D721Med (cell line): ENCODE results near the gene PGBD2.
A peak's percentile ranks its signal among the peaks of the same experiment; 100 is the strongest.

Experiments used
- DNase-seq: peaks from one replicate; pipeline ENCODE4 v3.0.0; 2011; ENCODE audit warnings: low spot score; ENCODE audit not compliant: insufficient read length
- FAIRE-seq: peaks from 2 replicates; lab custom pipeline; 2011; peaks lifted over from hg19 to GRCh38; lab: Jason Lieb, UNC
- TF ChIP-seq, protein P1 (sequence below): IDR thresholded peaks from 2 replicates; pipeline ENCODE4 v1.5.1; 2012; ENCODE audit warnings: mild to moderate bottlenecking, control low read depth; ENCODE audit not compliant: insufficient read depth; ENCODE audit errors: missing control alignments

Gene PGBD2

DNA sequence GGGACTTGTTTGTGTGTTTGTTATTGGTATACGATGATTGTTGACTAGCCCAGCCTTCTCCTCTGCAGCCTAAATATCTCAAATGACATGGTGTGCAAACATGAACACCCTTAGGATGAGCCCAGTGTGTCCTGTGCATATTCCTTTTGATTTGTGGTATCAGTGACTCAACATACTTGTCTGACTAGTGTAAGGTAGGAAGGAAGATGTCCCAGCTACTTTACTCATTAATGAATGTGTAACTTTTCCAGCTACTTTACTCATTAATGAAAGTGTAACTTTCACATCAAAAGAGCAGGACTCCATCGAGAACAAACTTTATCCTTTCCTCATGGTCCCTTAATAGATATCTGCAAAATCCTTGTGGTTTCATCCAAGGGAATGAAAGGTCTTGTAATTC is 44.4 kb upstream of the PGBD2 start:
- TF ChIP-seq, protein P1, sequence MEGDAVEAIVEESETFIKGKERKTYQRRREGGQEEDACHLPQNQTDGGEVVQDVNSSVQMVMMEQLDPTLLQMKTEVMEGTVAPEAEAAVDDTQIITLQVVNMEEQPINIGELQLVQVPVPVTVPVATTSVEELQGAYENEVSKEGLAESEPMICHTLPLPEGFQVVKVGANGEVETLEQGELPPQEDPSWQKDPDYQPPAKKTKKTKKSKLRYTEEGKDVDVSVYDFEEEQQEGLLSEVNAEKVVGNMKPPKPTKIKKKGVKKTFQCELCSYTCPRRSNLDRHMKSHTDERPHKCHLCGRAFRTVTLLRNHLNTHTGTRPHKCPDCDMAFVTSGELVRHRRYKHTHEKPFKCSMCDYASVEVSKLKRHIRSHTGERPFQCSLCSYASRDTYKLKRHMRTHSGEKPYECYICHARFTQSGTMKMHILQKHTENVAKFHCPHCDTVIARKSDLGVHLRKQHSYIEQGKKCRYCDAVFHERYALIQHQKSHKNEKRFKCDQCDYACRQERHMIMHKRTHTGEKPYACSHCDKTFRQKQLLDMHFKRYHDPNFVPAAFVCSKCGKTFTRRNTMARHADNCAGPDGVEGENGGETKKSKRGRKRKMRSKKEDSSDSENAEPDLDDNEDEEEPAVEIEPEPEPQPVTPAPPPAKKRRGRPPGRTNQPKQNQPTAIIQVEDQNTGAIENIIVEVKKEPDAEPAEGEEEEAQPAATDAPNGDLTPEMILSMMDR, result no peak
- DNase-seq (no peak), FAIRE-seq (no peak)

DNA sequence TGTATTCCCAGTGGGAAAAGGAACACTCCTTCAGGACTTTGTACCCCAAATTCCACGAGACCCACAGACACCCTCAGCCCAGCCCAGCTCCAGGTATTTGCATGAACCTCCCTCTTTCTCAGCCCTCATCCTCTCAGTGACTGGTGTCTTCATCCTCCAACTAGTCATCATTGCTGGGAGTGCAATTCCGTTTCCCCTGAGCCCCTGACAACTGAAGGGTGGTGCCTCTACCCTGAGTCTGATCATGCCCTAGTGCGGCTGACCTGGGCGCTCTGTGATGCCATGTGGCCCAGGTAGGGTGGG is 43.4 kb upstream of the PGBD2 start:
- TF ChIP-seq, protein P1, result no peak
- FAIRE-seq (no peak), DNase-seq (no peak)

DNA sequence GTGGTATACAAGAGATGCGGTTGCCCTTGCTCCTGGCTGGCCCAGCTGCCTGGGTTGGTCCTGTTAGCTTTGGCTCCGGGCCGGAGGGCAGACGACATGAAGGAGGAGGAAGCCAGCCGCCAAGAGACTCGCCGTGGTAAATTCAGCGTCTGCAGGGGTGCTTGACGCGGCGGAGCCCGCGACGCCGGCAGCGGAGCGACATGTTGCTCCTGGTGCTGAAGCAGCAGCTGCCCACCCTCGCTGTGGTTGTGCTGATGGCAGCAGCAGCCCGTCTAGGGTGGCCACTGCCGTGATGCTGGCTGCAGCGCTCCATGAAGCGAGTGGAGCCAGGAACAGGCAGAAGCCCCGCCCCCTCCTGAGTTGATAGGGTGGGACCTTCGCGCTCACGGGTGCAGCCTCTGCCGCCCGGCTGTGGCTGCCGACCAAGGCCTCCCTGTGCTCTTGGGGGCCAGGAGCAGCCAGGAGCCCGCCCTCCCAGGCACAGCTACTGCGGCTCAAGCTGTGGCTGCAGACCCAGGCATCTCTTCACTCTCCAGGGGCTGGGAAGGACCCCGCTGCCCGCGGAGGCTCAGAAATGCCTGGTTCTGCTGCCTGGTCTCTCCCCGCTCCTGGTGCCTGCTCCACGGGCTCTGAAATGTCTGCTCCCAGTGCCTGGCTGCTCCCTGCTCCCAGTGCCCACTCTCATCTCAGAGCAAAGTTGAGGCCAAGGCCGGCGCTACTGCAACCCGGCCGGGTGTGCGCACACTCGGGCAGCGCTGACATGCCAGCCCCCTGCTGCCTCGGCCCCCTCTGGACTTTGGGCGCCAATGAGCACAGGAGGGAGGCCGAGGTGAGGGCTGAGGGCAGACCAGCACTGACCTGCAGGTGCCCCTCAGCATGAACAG is 42.8 kb upstream of the PGBD2 start:
- no peak for FAIRE-seq
- peak; percentile 82 for DNase-seq
- TF ChIP-seq, protein P1, result no peak

DNA sequence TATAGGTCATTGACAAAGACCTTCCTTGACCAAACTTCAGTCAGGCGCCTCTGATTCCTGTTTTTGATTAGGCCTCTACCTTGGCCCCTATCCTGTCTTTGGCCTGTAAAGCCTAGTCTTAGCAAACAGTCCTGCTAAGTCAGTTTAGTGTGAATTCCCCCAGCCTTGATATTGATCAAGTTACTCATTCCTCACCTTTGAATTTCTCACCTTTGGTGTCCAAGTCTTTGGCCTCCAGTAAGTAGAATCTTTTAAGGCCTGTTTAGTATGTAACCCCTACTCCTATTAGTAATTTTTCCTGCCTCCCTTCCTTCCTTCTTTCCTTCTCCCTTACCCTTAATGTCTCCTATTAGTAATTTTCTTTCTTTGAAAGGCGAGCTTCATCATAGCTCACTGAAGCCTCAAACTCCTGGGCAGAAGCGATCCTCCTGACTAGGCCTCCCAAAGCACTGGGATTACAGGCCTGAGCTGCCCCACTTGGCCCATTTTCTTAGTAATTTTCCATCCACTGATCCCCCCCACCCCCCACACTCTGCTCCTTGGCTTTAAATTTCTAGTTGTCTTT is 34.1 kb upstream of the PGBD2 start:
- TF ChIP-seq, protein P1, result no peak
- DNase-seq (no peak), FAIRE-seq (no peak)

DNA sequence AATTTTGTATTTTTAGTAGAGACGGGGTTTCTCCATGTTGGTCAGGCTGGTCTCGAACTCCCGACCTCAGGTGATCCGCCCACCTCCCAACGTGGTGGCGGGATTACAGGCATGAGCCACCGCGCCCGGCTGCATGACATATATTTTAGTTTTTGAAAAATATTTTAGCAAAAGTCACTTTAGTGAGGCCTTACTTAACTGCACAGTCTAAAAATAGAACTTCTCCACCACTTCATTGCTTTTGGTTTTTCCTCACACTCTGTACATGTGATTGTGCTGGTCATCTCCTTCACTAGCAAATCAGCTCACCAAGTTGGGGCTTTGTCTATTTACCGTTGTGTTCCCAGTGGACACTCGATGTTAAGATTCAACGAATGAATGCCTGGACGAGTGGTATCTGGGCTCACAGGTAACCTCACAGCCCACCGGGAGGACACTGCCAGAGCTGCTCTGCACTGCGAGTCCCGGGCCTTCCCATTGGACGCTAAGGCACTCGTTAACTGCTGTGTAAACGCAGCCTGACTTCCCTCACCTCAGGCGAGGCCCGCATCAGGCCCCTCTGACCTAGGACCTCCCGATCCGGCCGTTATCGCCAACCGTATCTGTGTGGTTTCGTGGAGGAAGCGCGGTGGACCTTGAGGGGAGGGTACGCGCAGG is 33.2 kb upstream of the PGBD2 start:
- TF ChIP-seq, protein P1, result no peak
- FAIRE-seq (no peak), DNase-seq (no peak)

DNA sequence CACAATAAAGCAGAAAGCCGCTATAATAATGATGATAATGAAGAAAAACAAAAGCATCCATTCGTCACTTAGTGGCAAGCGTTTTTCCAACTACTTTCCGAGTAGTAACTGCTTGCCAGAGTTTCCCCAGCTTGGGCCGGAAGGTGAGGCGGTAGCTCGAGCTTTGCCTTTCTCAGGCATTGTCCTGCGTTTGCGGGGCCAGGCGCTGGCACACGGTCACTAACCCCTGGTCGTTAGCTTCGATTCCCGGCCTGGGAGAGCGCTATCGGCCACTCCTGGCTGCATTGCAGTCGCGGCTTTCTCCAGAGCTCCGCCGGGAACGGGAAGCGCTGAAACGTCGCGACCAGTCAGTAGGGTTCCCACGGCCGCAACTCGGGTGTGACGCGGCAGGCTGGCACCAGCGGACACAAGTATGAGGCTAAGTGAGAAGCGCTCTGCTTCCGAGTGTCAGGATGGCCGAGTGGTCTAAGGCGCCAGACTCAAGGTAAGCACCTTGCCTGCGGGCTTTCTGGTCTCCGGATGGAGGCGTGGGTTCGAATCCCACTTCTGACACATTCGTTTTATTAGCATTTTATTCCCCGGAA is 32.5 kb upstream of the PGBD2 start:
- FAIRE-seq (no peak), DNase-seq (no peak)
- TF ChIP-seq, protein P1, result no peak
